A673 (cell line): ENCODE data around the gene IGFALS.

Experiments
- CTCF ChIP-seq: fragments of 300-800, 200-600 bp; sonication (generic); conservative IDR thresholded peaks from 2 replicates; pipeline ENCODE4 v1.5.1; 2017; ENCODE audit warnings: low read depth, mild to moderate bottlenecking, antibody characterized with exemption, low read length, moderate library complexity, mixed read lengths
- EZH2 ChIP-seq: fragments of 200-600 bp; sonication (generic); IDR thresholded peaks from 2 replicates; pipeline ENCODE4 v1.6.1; 2017; ENCODE audit warnings: borderline replicate concordance, low read depth, mild to moderate bottlenecking, mixed read lengths, antibody characterized with exemption, low read length; ENCODE audit not compliant: poor library complexity, severe bottlenecking

- TF ChIP-seq CTCF (no peak), EZH2 (no peak)
Observed at GRCh38 chr16:1769402-1770300, 23.9 kb downstream of the IGFALS start.
